GM18508 (cell line): Measurements from ENCODE around the gene PRSS38.

Source experiments
- ATAC-seq: cut with Tn5 transposase; IDR thresholded peaks from one replicate; pipeline ENCODE4 v1.9.1; 2021; ENCODE audit warnings: moderate number of reproducible peaks; ENCODE audit not compliant: insufficient read depth, unreplicated experiment

The PRSS38 gene

DNA sequence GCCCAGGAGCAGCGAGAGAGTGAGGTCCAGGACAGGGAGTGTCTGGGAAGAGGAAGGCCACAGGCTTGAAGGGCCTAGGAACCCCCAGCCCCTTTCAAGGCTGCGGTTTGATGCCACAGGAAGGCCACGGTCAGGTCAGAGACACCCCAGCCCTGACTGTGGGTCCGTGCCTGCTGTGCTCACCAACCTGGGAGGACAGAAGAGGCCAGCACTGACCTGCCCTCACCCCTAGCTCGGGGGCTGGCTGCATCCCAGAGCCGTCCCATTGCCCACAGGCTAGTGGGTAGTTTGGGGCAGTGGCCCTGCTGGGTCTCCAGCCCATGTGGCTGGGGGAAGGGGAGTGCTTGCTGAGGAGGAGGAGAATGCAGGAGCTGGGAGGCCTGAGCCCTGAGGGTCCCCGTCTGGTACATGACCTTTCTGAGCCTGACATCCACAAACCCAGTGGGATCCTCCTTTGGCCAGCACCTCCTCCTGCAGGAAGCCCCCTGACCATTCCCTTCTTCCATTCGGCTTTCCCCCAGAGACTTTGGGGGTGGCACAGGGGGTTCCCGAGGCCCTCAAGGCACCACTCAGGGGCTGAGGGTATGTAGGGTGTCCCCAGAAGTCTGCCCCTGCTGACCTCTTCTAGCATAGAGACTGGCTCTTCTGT is 77.9 kb downstream of the PRSS38 start:
- no peak for ATAC-seq

- no peak for ATAC-seq
Observed at GRCh38 chr1:227893949-227894721, 78.7 kb downstream of the PRSS38 start.

DNA sequence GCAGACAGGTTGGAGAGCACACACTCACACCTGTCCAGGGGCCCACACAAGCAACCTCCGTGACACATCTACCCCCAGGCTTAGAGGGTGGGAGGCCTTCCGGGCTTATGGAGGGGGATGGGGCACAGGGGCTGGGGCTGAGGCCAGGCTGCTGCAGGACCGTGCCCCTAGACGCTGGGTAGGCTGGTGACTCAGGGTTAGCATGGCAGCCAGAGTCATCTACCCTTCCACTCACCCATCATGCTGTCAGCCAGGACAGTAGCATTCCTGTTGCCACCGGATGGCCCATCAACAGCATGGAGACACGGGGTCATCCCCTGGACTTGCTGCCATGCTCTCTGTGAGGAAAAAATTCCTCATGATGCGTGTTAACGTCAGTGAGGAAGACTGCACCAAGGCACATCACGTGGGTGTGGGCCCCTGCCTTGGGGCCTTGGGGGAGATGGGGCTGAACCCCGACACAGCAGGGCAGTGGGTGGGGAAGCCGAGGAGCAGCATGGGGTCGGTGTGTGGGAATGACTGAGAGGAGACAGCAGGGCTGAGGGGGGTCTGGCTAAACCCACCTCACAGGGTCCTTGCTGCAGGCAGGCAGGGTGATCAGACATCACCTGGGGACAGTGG is 79.5 kb downstream of the PRSS38 start:
- no peak for ATAC-seq
